NCI-H510A treated with DMSO at 0.1 percent for 48 hours (cell line): ENCODE data around the gene S100A6.
A peak's percentile ranks its signal among the peaks of the same experiment; 100 is the strongest.
"Not testable (repeated sequence)": the region's sequence is repeated elsewhere in the genome, so short reads cannot be mapped to it uniquely, and the experiment has no call there.

Source experiments
- DNase-seq: peaks from one replicate; lab custom pipeline; 2025; lab: John Stamatoyannopoulos, UW

Gene S100A6

GRCh38 chr1:153535242-153536011 lies at the start of gene S100A6:
TSS of gene S100A6 (minus strand) at chr1:153535991. CDS start at chr1:153535339, 652 bp downstream.
- no peak for DNase-seq

GRCh38 chr1:153585006-153585405 lies 49.2 kb upstream of the S100A6 start:
- DNase-seq = no peak

- DNase-seq = no peak
These were observed 48.2 kb upstream of the S100A6 start for GRCh38 chr1:153583976-153584375.

GRCh38 chr1:153583514-153583913 lies 47.7 kb upstream of the S100A6 start:
- not testable (repeated sequence) for DNase-seq

GRCh38 chr1:153582836-153583235 lies 47.0 kb upstream of the S100A6 start:
- not testable (repeated sequence) for DNase-seq

- DNase-seq = no peak
These were observed 43.1 kb upstream of the S100A6 start for GRCh38 chr1:153578936-153579335.

- no peak for DNase-seq
These were observed 42.7 kb upstream of the S100A6 start for GRCh38 chr1:153578490-153578889.

GRCh38 chr1:153577624-153578051 lies 41.8 kb upstream of the S100A6 start:
- no peak for DNase-seq

GRCh38 chr1:153577138-153577537 lies 41.3 kb upstream of the S100A6 start:
- DNase-seq = no peak

- not testable (repeated sequence) for DNase-seq
These were observed 39.7 kb upstream of the S100A6 start for GRCh38 chr1:153575497-153575896.

- not testable (repeated sequence) for DNase-seq
These were observed 39.3 kb upstream of the S100A6 start for GRCh38 chr1:153575081-153575491.

GRCh38 chr1:153573351-153573750 lies 37.6 kb upstream of the S100A6 start:
- no peak for DNase-seq

GRCh38 chr1:153572569-153573015 lies 36.8 kb upstream of the S100A6 start:
- peak; percentile 46 for DNase-seq

GRCh38 chr1:153571706-153572105 lies 35.9 kb upstream of the S100A6 start:
- DNase-seq = no peak

- DNase-seq = no peak
These were observed 35.1 kb upstream of the S100A6 start for GRCh38 chr1:153570874-153571273.

GRCh38 chr1:153569465-153569864 lies 33.7 kb upstream of the S100A6 start:
- no peak for DNase-seq

- peak; percentile 95 for DNase-seq
These were observed 32.7 kb upstream of the S100A6 start for GRCh38 chr1:153568367-153569099.

GRCh38 chr1:153567621-153568366 lies 32.0 kb upstream of the S100A6 start:
- DNase-seq = no peak

- DNase-seq = peak; percentile 87
These were observed 30.9 kb upstream of the S100A6 start for GRCh38 chr1:153566414-153567371.

GRCh38 chr1:153565529-153566374 lies 30.0 kb upstream of the S100A6 start, which contains the start of gene S100A2:
TSS of gene S100A2 (minus strand) at chr1:153565844. CDS start at chr1:153563877, 1,967 bp downstream.
- DNase-seq = peak; percentile 59
